Eye (tissue), 1 donor: ENCODE measurements around the gene ZNF622.
A peak's percentile ranks its signal among the peaks of the same experiment; 100 is the strongest.

Experiments used
- DNase-seq: peaks from one replicate; pipeline ENCODE4 v3.0.0-alpha.2; 2015

Gene ZNF622

GRCh38 chr5:16465544-16466432 lies at the start of gene ZNF622:
Gene ZNF622, minus strand, starts transcription at chr5:16465800. Its CDS starts 135 bp downstream, at chr5:16465665.
- peak; percentile 96 for DNase-seq

GRCh38 chr5:16510098-16510497 lies 44.5 kb upstream of the ZNF622 start:
- no peak for DNase-seq

- no peak for DNase-seq
Measured at GRCh38 chr5:16508730-16509531, 43.3 kb upstream of the ZNF622 start.

GRCh38 chr5:16507716-16508115 lies 42.1 kb upstream of the ZNF622 start:
- no peak for DNase-seq

- no peak for DNase-seq
Measured at GRCh38 chr5:16505904-16506303, 40.3 kb upstream of the ZNF622 start.

GRCh38 chr5:16505140-16505891 lies 39.7 kb upstream of the ZNF622 start:
- DNase-seq: no peak

- DNase-seq: no peak
Measured at GRCh38 chr5:16504571-16504970, 39.0 kb upstream of the ZNF622 start.

GRCh38 chr5:16502866-16503265 lies 37.3 kb upstream of the ZNF622 start:
- no peak for DNase-seq

- no peak for DNase-seq
Measured at GRCh38 chr5:16500024-16500423, 34.4 kb upstream of the ZNF622 start.

GRCh38 chr5:16497546-16497945 lies 31.9 kb upstream of the ZNF622 start:
- DNase-seq: no peak

GRCh38 chr5:16493261-16493660 lies 27.7 kb upstream of the ZNF622 start:
- peak; percentile 16 for DNase-seq

GRCh38 chr5:16492398-16493140 lies 27.0 kb upstream of the ZNF622 start:
- DNase-seq: peak; percentile 47

- DNase-seq: no peak
Measured at GRCh38 chr5:16490911-16491310, 25.3 kb upstream of the ZNF622 start.

- peak; percentile 84 for DNase-seq
Measured at GRCh38 chr5:16489322-16489791, 23.8 kb upstream of the ZNF622 start.

GRCh38 chr5:16487456-16487855 lies 21.9 kb upstream of the ZNF622 start:
- no peak for DNase-seq

GRCh38 chr5:16486711-16487111 lies 21.1 kb upstream of the ZNF622 start:
- no peak for DNase-seq

- no peak for DNase-seq
Measured at GRCh38 chr5:16485656-16486055, 20.1 kb upstream of the ZNF622 start.

- no peak for DNase-seq
Measured at GRCh38 chr5:16484081-16484480, 18.5 kb upstream of the ZNF622 start.

GRCh38 chr5:16483361-16483760 lies 17.8 kb upstream of the ZNF622 start:
- DNase-seq: no peak

- no peak for DNase-seq
Measured at GRCh38 chr5:16482891-16483290, 17.3 kb upstream of the ZNF622 start.

GRCh38 chr5:16480821-16481538 lies 15.4 kb upstream of the ZNF622 start:
- no peak for DNase-seq

- no peak for DNase-seq
Measured at GRCh38 chr5:16480144-16480543, 14.5 kb upstream of the ZNF622 start.
